ENCODE measurements around the gene GPALPP1. TPM values are rescaled to one million over a fixed set of nuclear protein-coding genes. Genes with fewer than 3 reads are reported as not detected.
"Not testable (repeated sequence)": the region's sequence is repeated elsewhere in the genome, so short reads cannot be mapped to it uniquely, and the experiment has no call there.

Gene GPALPP1
- total and polyA plus RNA-seq, 3 experiments from 2014 or later: 18.3 to 29.8 (median 26.6) TPM

GRCh38 chr13:45015300-45015699 lies 26.0 kb downstream of the GPALPP1 start:
- H3K27ac Mint-ChIP-seq: no peak overlapping the region
- no peak overlapping the region for H3K4me3 ChIP-seq (ENCODE audit: low read length)
- CTCF ChIA-PET: no interaction called here

GRCh38 chr13:45016792-45017425 lies 27.6 kb downstream of the GPALPP1 start:
- no peaks in the 10 kb centered on the region for H3K9me3 Mint-ChIP-seq
- H3K27ac Mint-ChIP-seq: no peak overlapping the region
- ChIA-PET CTCF (interaction anchor here (0.6 kb wide), 1 partner anchor 355 kb away, joined by 3 read pairs; no protein-coding TSS in a partner anchor), POLR2A (interaction anchor here (0.5 kb wide), 1 partner anchor 60 kb away, joined by 4 read pairs; no protein-coding TSS in a partner anchor)
- no peak for DNase-seq
- no peaks in the 10 kb centered on the region for H3K27me3 Mint-ChIP-seq
- no peaks in the 10 kb centered on the region for H3K4me1 Mint-ChIP-seq
- no peak overlapping the region for H3K27ac ChIP-seq (ENCODE audit: low read depth, low read length)
- no peak overlapping the region for H3K4me3 Mint-ChIP-seq
- peaks cover 7 to 66% (median 18%) of the 10 kb centered on the region in 3 donors for H3K36me3 Mint-ChIP-seq
- no peak overlapping the region for H3K4me3 ChIP-seq (ENCODE audit: low read length)
- H3K36me3 ChIP-seq (ENCODE audit: insufficient read depth, low read length): peaks cover 21% of the 10 kb centered on the region
- H3K4me1 ChIP-seq (ENCODE audit: insufficient read depth, low read length): no peaks in the 10 kb centered on the region
- no peaks in the 10 kb centered on the region for H3K9me3 ChIP-seq (ENCODE audit: low read length)
- H3K27me3 ChIP-seq (ENCODE audit: insufficient read depth, low read length, poor library complexity, severe bottlenecking): no peaks in the 10 kb centered on the region

More at GRCh38 chr13:45015300-45015699, 26.0 kb downstream of the GPALPP1 start:
- Histone ChIP-seq H3K27me3 (ENCODE audit: insufficient read depth, low read length, poor library complexity, severe bottlenecking) (no peaks in the 10 kb centered on the region), H3K4me1 (ENCODE audit: insufficient read depth, low read length) (no peaks in the 10 kb centered on the region), H3K36me3 (ENCODE audit: insufficient read depth, low read length) (peaks cover 15% of the 10 kb centered on the region), H3K27ac (ENCODE audit: low read depth, low read length) (no peak overlapping the region), H3K9me3 (ENCODE audit: low read length) (no peaks in the 10 kb centered on the region)
- Mint-ChIP-seq H3K4me1 (no peaks in the 10 kb centered on the region), H3K4me3 (no peak overlapping the region), H3K9me3 (no peaks in the 10 kb centered on the region), H3K27me3 (no peaks in the 10 kb centered on the region), H3K36me3 (peaks cover 12 to 65% (median 22%) of the 10 kb centered on the region in 3 donors)
- no peak for DNase-seq
- POLR2A ChIA-PET: interaction anchor here (0.5 to 0.9 kb wide), 2 partner anchors 19 to 326 kb away, joined by 3 read pairs; no protein-coding TSS in a partner anchor

GRCh38 chr13:45019981-45020380 lies 30.6 kb downstream of the GPALPP1 start:
- H3K9me3 ChIP-seq (ENCODE audit: low read length); H3K9me3 Mint-ChIP-seq; H3K4me1 Mint-ChIP-seq; POLR2A ChIA-PET; CTCF ChIA-PET; H3K27me3 ChIP-seq (ENCODE audit: insufficient read depth, low read length, poor library complexity, severe bottlenecking); H3K4me3 ChIP-seq (ENCODE audit: low read length); H3K4me1 ChIP-seq (ENCODE audit: insufficient read depth, low read length); DNase-seq; H3K4me3 Mint-ChIP-seq; H3K27ac ChIP-seq (ENCODE audit: low read depth, low read length); H3K27ac Mint-ChIP-seq; H3K27me3 Mint-ChIP-seq: not testable (repeated sequence)
- H3K36me3 ChIP-seq (ENCODE audit: insufficient read depth, low read length): peaks cover 16% of the 10 kb centered on the region
- H3K36me3 Mint-ChIP-seq: peaks cover 7 to 62% (median 22%) of the 10 kb centered on the region in 3 donors

- H3K9me3 ChIP-seq (ENCODE audit: low read length): no peaks in the 10 kb centered on the region
- peaks cover 4 to 58% (median 19%) of the 10 kb centered on the region in 3 donors for H3K36me3 Mint-ChIP-seq
- no peaks in the 10 kb centered on the region for H3K27me3 ChIP-seq (ENCODE audit: insufficient read depth, low read length, poor library complexity, severe bottlenecking)
- H3K36me3 ChIP-seq (ENCODE audit: insufficient read depth, low read length): peaks cover 9% of the 10 kb centered on the region
- H3K27me3 Mint-ChIP-seq: no peaks in the 10 kb centered on the region
- ChIA-PET CTCF (interaction anchor here (0.6 to 1.5 kb wide), 2 partner anchors 103 to 287 kb away, joined by 3 read pairs; no protein-coding TSS in a partner anchor), POLR2A (no interaction called here)
- H3K27ac Mint-ChIP-seq: no peak overlapping the region
- H3K27ac ChIP-seq (ENCODE audit: low read depth, low read length): no peak overlapping the region
- no peaks in the 10 kb centered on the region for H3K4me1 ChIP-seq (ENCODE audit: insufficient read depth, low read length)
- no peak for DNase-seq
- no peaks in the 10 kb centered on the region for H3K4me1 Mint-ChIP-seq
- no peak overlapping the region for H3K4me3 ChIP-seq (ENCODE audit: low read length)
- H3K4me3 Mint-ChIP-seq: no peak overlapping the region
- H3K9me3 Mint-ChIP-seq: no peaks in the 10 kb centered on the region
Measured at GRCh38 chr13:45021250-45021649, 31.9 kb downstream of the GPALPP1 start.

- H3K9me3 Mint-ChIP-seq: no peaks in the 10 kb centered on the region
- no peak overlapping the region for H3K27ac Mint-ChIP-seq
- Histone ChIP-seq H3K9me3 (ENCODE audit: low read length) (no peaks in the 10 kb centered on the region), H3K27ac (ENCODE audit: low read depth, low read length) (no peak overlapping the region), H3K4me3 (ENCODE audit: low read length) (no peak overlapping the region), H3K4me1 (ENCODE audit: insufficient read depth, low read length) (no peaks in the 10 kb centered on the region), H3K36me3 (ENCODE audit: insufficient read depth, low read length) (peaks cover 9% of the 10 kb centered on the region), H3K27me3 (ENCODE audit: insufficient read depth, low read length, poor library complexity, severe bottlenecking) (no peaks in the 10 kb centered on the region)
- peaks cover 3 to 69% (median 16%) of the 10 kb centered on the region in 3 donors for H3K36me3 Mint-ChIP-seq
- POLR2A ChIA-PET: no interaction called here
- no peak overlapping the region for H3K4me3 Mint-ChIP-seq
- CTCF ChIA-PET: no interaction called here
- DNase-seq: no peak
- no peaks in the 10 kb centered on the region for H3K4me1 Mint-ChIP-seq
- H3K27me3 Mint-ChIP-seq: no peaks in the 10 kb centered on the region
Measured at GRCh38 chr13:45024847-45025246, 35.5 kb downstream of the GPALPP1 start.

- Histone ChIP-seq H3K36me3 (ENCODE audit: insufficient read depth, low read length) (peaks cover 5% of the 10 kb centered on the region), H3K9me3 (ENCODE audit: low read length) (no peaks in the 10 kb centered on the region), H3K4me1 (ENCODE audit: insufficient read depth, low read length) (no peaks in the 10 kb centered on the region), H3K27me3 (ENCODE audit: insufficient read depth, low read length, poor library complexity, severe bottlenecking) (no peaks in the 10 kb centered on the region), H3K27ac (ENCODE audit: low read depth, low read length) (no peak overlapping the region), H3K4me3 (ENCODE audit: low read length) (no peak overlapping the region)
- ChIA-PET POLR2A (no interaction called here), CTCF (interaction anchor here (0.9 kb wide), 1 partner anchor 13 kb away, joined by 3 read pairs; no protein-coding TSS in a partner anchor)
- H3K27me3 Mint-ChIP-seq: no peaks in the 10 kb centered on the region
- DNase-seq: no peak
- peak overlapping the region in 1 of 8 donors; percentile 79 for H3K27ac Mint-ChIP-seq
- H3K9me3 Mint-ChIP-seq: no peaks in the 10 kb centered on the region
- no peaks in the 10 kb centered on the region for H3K4me1 Mint-ChIP-seq
- H3K36me3 Mint-ChIP-seq: peaks cover 0 to 34% (median 7%) of the 10 kb centered on the region in 3 donors
- no peak overlapping the region for H3K4me3 Mint-ChIP-seq
Measured at GRCh38 chr13:45034342-45034741, 45.0 kb downstream of the GPALPP1 start.

GRCh38 chr13:45036206-45036605 lies 46.9 kb downstream of the GPALPP1 start:
- no peaks in the 10 kb centered on the region for H3K27me3 ChIP-seq (ENCODE audit: insufficient read depth, low read length, poor library complexity, severe bottlenecking)
- H3K4me1 ChIP-seq (ENCODE audit: insufficient read depth, low read length): no peaks in the 10 kb centered on the region
- peaks cover 5% of the 10 kb centered on the region for H3K36me3 ChIP-seq (ENCODE audit: insufficient read depth, low read length)
- Mint-ChIP-seq H3K27ac (no peak overlapping the region), H3K4me3 (no peak overlapping the region), H3K9me3 (no peaks in the 10 kb centered on the region), H3K4me1 (no peaks in the 10 kb centered on the region), H3K27me3 (no peaks in the 10 kb centered on the region), H3K36me3 (peaks cover 0 to 27% (median 6%) of the 10 kb centered on the region in 3 donors)
- CTCF ChIA-PET: no interaction called here
- no peaks in the 10 kb centered on the region for H3K9me3 ChIP-seq (ENCODE audit: low read length)
- no peak for DNase-seq
- POLR2A ChIA-PET: no interaction called here
- no peak overlapping the region for H3K27ac ChIP-seq (ENCODE audit: low read depth, low read length)
- no peak overlapping the region for H3K4me3 ChIP-seq (ENCODE audit: low read length)

GRCh38 chr13:45040173-45040572 lies 50.8 kb downstream of the GPALPP1 start:
- H3K27ac Mint-ChIP-seq: no peak overlapping the region
- no peaks in the 10 kb centered on the region for H3K4me1 Mint-ChIP-seq
- Histone ChIP-seq H3K4me3 (ENCODE audit: low read length) (no peak overlapping the region), H3K4me1 (ENCODE audit: insufficient read depth, low read length) (no peaks in the 10 kb centered on the region), H3K9me3 (ENCODE audit: low read length) (no peaks in the 10 kb centered on the region), H3K27me3 (ENCODE audit: insufficient read depth, low read length, poor library complexity, severe bottlenecking) (no peaks in the 10 kb centered on the region), H3K36me3 (ENCODE audit: insufficient read depth, low read length) (no peaks in the 10 kb centered on the region), H3K27ac (ENCODE audit: low read depth, low read length) (no peak overlapping the region)
- ChIA-PET CTCF (no interaction called here), POLR2A (no interaction called here)
- H3K27me3 Mint-ChIP-seq: peaks cover 0 to 5% of the 10 kb centered on the region in 2 donors
- H3K36me3 Mint-ChIP-seq: peaks cover 0 to 8% (median 6%) of the 10 kb centered on the region in 3 donors
- H3K9me3 Mint-ChIP-seq: no peaks in the 10 kb centered on the region
- H3K4me3 Mint-ChIP-seq: no peak overlapping the region
- no peak for DNase-seq
